ENCODE results near the gene CDH20. TPM values are rescaled to one million over a fixed set of nuclear protein-coding genes. Genes with fewer than 3 reads are reported as not detected.

The CDH20 gene
- total and polyA plus RNA-seq, 2 of the 4 experiments (the other 2 are of a cell fraction): not detected

DNA sequence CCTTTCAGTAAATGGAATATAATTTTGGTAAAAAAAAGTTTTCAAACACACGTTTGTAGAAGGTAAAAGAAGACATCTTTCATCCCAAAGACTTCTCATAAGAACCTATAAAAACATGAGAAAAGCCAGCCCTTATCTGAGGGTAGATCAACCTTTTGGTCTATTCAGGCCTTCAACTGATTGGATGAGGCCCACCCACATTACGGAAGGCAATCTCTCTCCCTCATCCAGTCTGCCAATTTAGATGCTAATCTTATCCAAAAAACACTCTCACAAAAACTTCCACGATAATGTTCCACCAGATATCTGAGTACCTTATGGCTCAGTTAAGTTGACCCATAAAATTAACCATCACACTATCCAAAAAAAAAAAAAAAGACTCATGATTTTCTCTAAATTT, 2.2 kb upstream of the CDH20 start:
- no peak overlapping the region for H4K91ac ChIP-seq (ENCODE audit: insufficient read depth, low read depth, low read length)
- intact Hi-C loops (cut with micrococcal nuclease) (no loop called here), in situ Hi-C loops (cut with MboI; ENCODE audit: low sequenced_read_pairs) (no loop called here), dilution Hi-C loops (cut with HindIII; ENCODE audit: low sequenced_read_pairs, unreplicated experiment) (no loop called here)
- H2AK5ac ChIP-seq (ENCODE audit: low read depth, low read length): no peak overlapping the region
- no TSS peak for BruUV-seq (replicated peaks)
- H3K18ac ChIP-seq (ENCODE audit: low read depth, low read length): no peak overlapping the region
- CTCF ChIA-PET: interaction anchor here (0.6 kb wide), 1 partner anchor 134 kb away, joined by 5 read pairs; no protein-coding TSS in a partner anchor
- no peak overlapping the region for H3K27ac ChIP-seq (ENCODE audit: insufficient read depth, low read length)
- H2AK9ac ChIP-seq (replicated peaks; ENCODE audit: low read depth, low read length, poor library complexity): no peak overlapping the region
- H4K20me1 ChIP-seq (ENCODE audit: insufficient read depth, low read length): no peaks in the 10 kb centered on the region
- POLR2A ChIA-PET (ENCODE audit: unreplicated experiment): interaction anchor here (0.6 kb wide), 1 partner anchor 9 kb away, joined by 8 read pairs; no protein-coding TSS in a partner anchor
- no peak overlapping the region for H3K4me2 ChIP-seq (ENCODE audit: low read depth, low read length)
- H3K56ac ChIP-seq (ENCODE audit: extremely low read depth, insufficient read depth, low read length): no peak overlapping the region
- no peak overlapping the region for H2BK5ac ChIP-seq (ENCODE audit: low read depth, low read length, poor library complexity, severe bottlenecking)
- H3K4me3 ChIP-seq (ENCODE audit: insufficient read depth, low read depth, low read length): no peak overlapping the region
- H3K9me3 ChIP-seq (ENCODE audit: control insufficient read depth, insufficient read depth, low read length): no peaks in the 10 kb centered on the region
- no peak overlapping the region for H2AFZ ChIP-seq (replicated peaks; ENCODE audit: low read length, poor library complexity)
- H4K8ac ChIP-seq (ENCODE audit: low read depth in 2 of 2, low read length in 2 of 2): no peak overlapping the region
- DNase-seq (no peak), ATAC-seq (ENCODE audit: low read depth) (no peak)
- no peak overlapping the region for H3K4ac ChIP-seq (ENCODE audit: low read depth, low read length)
- H2BK20ac ChIP-seq (ENCODE audit: low read depth, low read length): no peak overlapping the region
- no peak overlapping the region for H3K9ac ChIP-seq (ENCODE audit: low read depth, low read length)
- H2BK15ac ChIP-seq (ENCODE audit: low read depth, low read length): no peak overlapping the region
- H4K5ac ChIP-seq (ENCODE audit: low read depth, low read length): no peak overlapping the region
- no peaks in the 10 kb centered on the region for H3K36me3 ChIP-seq (ENCODE audit: control insufficient read depth, insufficient read depth, low read length)
- no peaks in the 10 kb centered on the region; the same call in 1 of the 2 replicates for H3K4me1 ChIP-seq (ENCODE audit: control insufficient read depth, insufficient read depth, low read length)
- H3K14ac ChIP-seq (replicated peaks; ENCODE audit: low read depth, low read length): no peak overlapping the region
- no peaks in the 10 kb centered on the region for H3K79me1 ChIP-seq (ENCODE audit: low read depth in 1 of 2, low read length in 2 of 2)
- no peaks in the 10 kb centered on the region for H3K9me1 ChIP-seq (ENCODE audit: insufficient read depth, low read length)
- H3K27me3 ChIP-seq (ENCODE audit: control insufficient read depth, insufficient read depth, low read length): peaks cover 31% of the 10 kb centered on the region
- 100% methylated on average over 1 of the region's 3 CpGs; no CpG with 5 or more reads in 1 of the 2 experiments for WGBS, 2 experiments (ENCODE audit: extremely low coverage in 2 of 2, insufficient read length in 1 of 2)
- no peak for TF ChIP-seq RCOR1 (IDR thresholded peaks at IDR 0.05; ENCODE audit: insufficient replicate concordance, low read length)
- no peak overlapping the region for H3K23ac ChIP-seq (ENCODE audit: low read depth, low read length)
- no peak overlapping the region for H2BK120ac ChIP-seq (ENCODE audit: low read depth, low read length)
